DOHH2 (cell line): ENCODE data around the gene USP20.

Experiments
- H3F3A ChIP-seq: fragments of 200-600 bp; sonication (generic), shearing (Covaris generic); 2 replicates; pipeline ENCODE4 v1.6.0; 2016; ENCODE audit warnings: antibody characterized with exemption, mild to moderate bottlenecking; ENCODE audit not compliant: control insufficient read depth, insufficient read depth
- H3K27ac ChIP-seq: fragments of 200-600 bp; sonication (generic); 2 replicates; pipeline ENCODE4 v1.5.1; 2014; ENCODE audit warnings: low read depth, mild to moderate bottlenecking, low read length, moderate library complexity
- H3K27me3 ChIP-seq: fragments of 200-600 bp; sonication (generic); 2 replicates; pipeline ENCODE4 v1.6.1; 2014; ENCODE audit warnings: mild to moderate bottlenecking, low read length, mixed read lengths; ENCODE audit not compliant: control insufficient read depth
- H3K36me3 ChIP-seq: fragments of 200-600 bp; sonication (generic); 2 replicates; pipeline ENCODE4 v1.6.1; 2014; ENCODE audit warnings: mild to moderate bottlenecking, low read length, moderate library complexity, mixed read lengths; ENCODE audit not compliant: control insufficient read depth
- H3K4me1 ChIP-seq: fragments of 200-600 bp; sonication (generic); 2 replicates; pipeline ENCODE4 v1.6.1; 2014; ENCODE audit warnings: mild to moderate bottlenecking, low read length, mixed read lengths; ENCODE audit not compliant: control insufficient read depth
- H3K4me2 ChIP-seq: fragments of 200-600 bp; sonication (generic); 2 replicates; pipeline ENCODE4 v1.6.0; 2014; ENCODE audit warnings: mild to moderate bottlenecking, low read length, moderate library complexity
- H3K4me3 ChIP-seq: fragments of 200-600 bp; sonication (generic); 2 replicates; pipeline ENCODE4 v1.5.1; 2014; ENCODE audit warnings: mild to moderate bottlenecking, low read length, mixed read lengths
- H3K79me2 ChIP-seq: fragments of 200-600 bp; sonication (generic); 2 replicates; pipeline ENCODE4 v1.6.1; 2014; ENCODE audit warnings: mild to moderate bottlenecking, low read length, mixed read lengths; ENCODE audit not compliant: control insufficient read depth
- H3K9me2 ChIP-seq: fragments of 200-600 bp; sonication (generic); replicated peaks from 2 replicates; pipeline ENCODE4 v1.6.1; 2014; ENCODE audit warnings: mild to moderate bottlenecking, low read length, mixed read lengths; ENCODE audit not compliant: control insufficient read depth
- H3K9me3 ChIP-seq: fragments of 200-600 bp; sonication (generic); 2 replicates; pipeline ENCODE4 v1.6.1; 2014; ENCODE audit warnings: antibody characterized with exemption, low read length, mixed read lengths; ENCODE audit not compliant: control insufficient read depth, insufficient read depth
- H4K20me1 ChIP-seq: fragments of 200-600 bp; sonication (generic); 2 replicates; pipeline ENCODE4 v1.6.0; 2014; ENCODE audit warnings: low read depth, mild to moderate bottlenecking, antibody characterized with exemption, low read length, moderate library complexity; ENCODE audit not compliant: control insufficient read depth, insufficient read depth
- CTCF ChIP-seq: fragments of 200-600 bp; sonication (generic); IDR thresholded peaks from one replicate; pipeline ENCODE4 v1.5.1; 2014; ENCODE audit warnings: antibody characterized with exemption, mild to moderate bottlenecking, low read depth, low read length; ENCODE audit not compliant: poor library complexity, severe bottlenecking
- EZH2phosphoT487 ChIP-seq: fragments of 200-600 bp; sonication (generic); IDR thresholded peaks from 2 replicates; pipeline ENCODE4 v1.6.1; 2017; ENCODE audit warnings: borderline replicate concordance, mild to moderate bottlenecking, antibody characterized with exemption, low read length, moderate library complexity, mixed read lengths

Gene USP20

DNA sequence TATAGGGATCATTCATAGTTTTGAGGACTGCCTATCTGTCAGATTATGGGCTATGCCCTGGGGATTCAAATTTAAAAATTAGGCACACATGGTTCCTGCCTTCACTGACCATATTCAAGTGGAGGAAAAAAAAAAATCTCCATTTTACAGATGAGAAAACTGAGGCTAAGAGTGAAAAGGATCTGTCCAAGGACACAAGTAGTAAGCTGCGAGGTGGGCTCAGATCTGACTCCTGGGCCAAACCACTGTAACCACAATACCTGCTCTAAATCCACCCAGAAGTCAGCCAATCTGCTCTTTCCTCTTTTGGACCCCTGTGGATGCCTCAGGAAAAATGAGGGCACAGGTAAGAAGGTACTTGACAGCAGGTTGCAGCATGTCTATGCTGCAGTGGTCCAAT is 8.5 kb upstream of the USP20 start:
- Histone ChIP-seq H3K9me3 (no peaks in the 10 kb centered on the region), H3K36me3 (peaks cover 63% of the 10 kb centered on the region), H3F3A (peaks cover 14% of the 10 kb centered on the region), H4K20me1 (no peaks in the 10 kb centered on the region), H3K79me2 (peaks cover 20% of the 10 kb centered on the region), H3K27me3 (no peaks in the 10 kb centered on the region), H3K4me1 (peaks cover 6% of the 10 kb centered on the region), H3K4me2 (no peak overlapping the region), H3K9me2 (no peaks in the 10 kb centered on the region), H3K4me3 (no peak overlapping the region), H3K27ac (no peak overlapping the region)
- TF ChIP-seq CTCF (no peak), EZH2phosphoT487 (no peak)

DNA sequence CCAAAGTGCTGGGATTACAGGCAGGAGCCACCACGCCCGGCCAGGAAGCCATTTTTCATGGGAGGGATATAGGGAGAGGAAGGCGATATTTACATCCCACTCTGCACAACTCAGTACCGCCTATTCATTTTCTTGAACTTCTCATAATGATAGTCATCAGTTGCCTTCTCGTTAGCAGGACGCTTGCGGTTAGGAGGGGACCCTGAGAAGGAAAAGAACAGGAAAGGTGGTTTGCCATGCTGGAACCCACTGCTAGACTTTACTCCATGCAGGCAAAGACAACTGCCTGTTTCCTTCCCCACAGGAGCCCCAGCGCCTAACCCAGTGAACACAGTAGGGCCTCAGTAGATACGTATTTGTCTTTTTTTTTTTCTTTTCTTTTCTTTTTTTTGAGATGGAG is 7.2 kb upstream of the USP20 start:
- Histone ChIP-seq H4K20me1 (no peaks in the 10 kb centered on the region), H3K27ac (no peak overlapping the region), H3K4me3 (no peak overlapping the region), H3K27me3 (no peaks in the 10 kb centered on the region), H3K9me3 (no peaks in the 10 kb centered on the region), H3K79me2 (peaks cover 7% of the 10 kb centered on the region), H3K36me3 (peaks cover 61% of the 10 kb centered on the region), H3K4me2 (no peak overlapping the region), H3K4me1 (no peaks in the 10 kb centered on the region), H3K9me2 (no peaks in the 10 kb centered on the region), H3F3A (peaks cover 14% of the 10 kb centered on the region)
- no peak for TF ChIP-seq CTCF
- TF ChIP-seq EZH2phosphoT487 = no peak

DNA sequence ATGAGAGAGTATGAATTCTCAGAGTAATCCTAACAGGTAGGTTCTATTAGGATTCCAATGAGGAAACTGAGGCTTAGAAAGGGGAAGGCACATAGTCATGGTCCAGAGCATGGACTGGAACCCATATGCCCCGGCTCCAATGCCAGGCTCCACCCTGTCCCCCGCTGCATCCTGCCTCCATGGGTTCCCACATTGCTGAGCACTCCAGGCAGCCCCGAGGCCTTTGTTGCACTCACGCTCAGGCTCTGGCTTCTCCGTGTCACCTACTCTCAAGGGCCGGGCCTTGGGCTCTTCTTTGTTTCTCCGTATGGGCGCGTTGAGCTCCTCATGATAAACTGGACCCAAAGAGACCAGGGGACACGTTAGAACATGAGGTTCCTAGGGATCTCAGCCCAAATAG is 6.3 kb upstream of the USP20 start:
- H3K9me3 ChIP-seq = no peaks in the 10 kb centered on the region
- peaks cover 9% of the 10 kb centered on the region for H3K79me2 ChIP-seq
- no peaks in the 10 kb centered on the region for H4K20me1 ChIP-seq
- no peak for TF ChIP-seq CTCF
- no peak for TF ChIP-seq EZH2phosphoT487
- no peak overlapping the region for H3K4me2 ChIP-seq
- no peaks in the 10 kb centered on the region for H3K27me3 ChIP-seq
- peaks cover 14% of the 10 kb centered on the region for H3F3A ChIP-seq
- H3K4me1 ChIP-seq = peaks cover 3% of the 10 kb centered on the region
- peaks cover 65% of the 10 kb centered on the region for H3K36me3 ChIP-seq
- H3K9me2 ChIP-seq = no peaks in the 10 kb centered on the region
- no peak overlapping the region for H3K27ac ChIP-seq
- H3K4me3 ChIP-seq = no peak overlapping the region

DNA sequence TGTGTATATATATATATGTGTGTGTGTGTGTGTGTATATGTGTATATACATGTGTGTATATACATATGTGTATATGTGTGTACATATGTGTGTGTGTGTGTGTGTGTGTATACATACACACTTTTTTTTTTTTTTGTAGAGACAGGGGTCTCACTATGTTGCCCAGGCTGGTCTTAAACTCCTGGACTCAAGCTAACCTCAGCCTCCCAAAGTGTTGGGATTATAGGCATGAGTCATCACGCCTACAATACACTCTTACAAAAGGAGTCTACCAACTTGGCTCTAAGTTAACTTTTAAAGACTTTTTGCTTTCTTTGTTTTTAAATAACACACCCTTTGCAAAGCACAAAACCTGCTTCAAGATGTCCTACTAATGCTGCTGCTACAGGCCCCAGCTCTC is 2.3 kb upstream of the USP20 start:
- H3K79me2 ChIP-seq = peaks cover 35% of the 10 kb centered on the region

More for the DNA sequence above, 2.3 kb upstream of the USP20 start:
- no peak for TF ChIP-seq EZH2phosphoT487
- TF ChIP-seq CTCF = no peak
- H3K9me3 ChIP-seq = no peaks in the 10 kb centered on the region
- H3K36me3 ChIP-seq = peaks cover 57% of the 10 kb centered on the region
- H4K20me1 ChIP-seq = no peaks in the 10 kb centered on the region
- H3K4me1 ChIP-seq = peaks cover 17% of the 10 kb centered on the region
- no peak overlapping the region for H3K4me3 ChIP-seq
- no peak overlapping the region for H3K4me2 ChIP-seq
- H3K27ac ChIP-seq = no peak overlapping the region
- H3K27me3 ChIP-seq = no peaks in the 10 kb centered on the region
- peaks cover 3% of the 10 kb centered on the region; the same call in 1 of the 2 replicates for H3F3A ChIP-seq
- no peaks in the 10 kb centered on the region for H3K9me2 ChIP-seq
